ENCODE data around the gene LEUTX. TPM values are rescaled to one million over a fixed set of nuclear protein-coding genes. Genes with fewer than 3 reads are reported as not detected.

The LEUTX gene
- total RNA-seq, 1 donor from 2014 or later, result not detected

DNA sequence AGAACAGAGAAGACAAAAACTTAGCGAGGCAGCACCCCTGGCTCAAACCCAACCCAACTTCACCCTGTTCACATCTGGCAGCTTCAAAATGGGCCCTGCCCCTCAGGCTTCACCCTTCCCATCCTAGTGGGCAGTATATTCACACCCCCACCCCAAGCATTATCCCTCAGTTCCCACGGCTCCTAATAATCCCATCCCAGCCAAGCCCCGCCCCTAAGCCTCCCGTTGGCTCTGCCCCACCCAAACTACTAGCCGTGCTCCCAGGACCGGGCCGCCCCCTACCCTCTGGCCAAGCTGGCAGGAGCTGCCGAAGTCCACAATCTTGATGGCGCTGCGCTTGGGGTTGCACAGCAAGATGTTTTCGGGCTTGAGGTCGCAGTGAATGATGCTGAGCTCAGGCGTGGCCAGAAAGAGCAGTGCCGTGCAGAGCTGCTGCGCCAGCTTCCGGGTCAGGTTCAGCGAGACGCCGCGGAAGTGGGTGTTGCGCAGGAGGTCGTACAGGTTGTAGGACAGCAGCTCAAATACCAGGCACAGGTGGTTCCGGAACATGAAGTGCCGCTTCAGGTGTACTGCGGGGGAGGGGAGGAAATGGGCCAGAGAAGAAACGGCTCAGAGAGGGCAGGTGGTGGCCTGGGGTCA, 49.5 kb downstream of the LEUTX start:
- ChIA-PET POLR2A (no interaction called here), CTCF (interaction anchor here (1.2 kb wide), 1 partner anchor 16 kb away, joined by 5 read pairs; no protein-coding TSS in a partner anchor)
- ATAC-seq (ENCODE audit: low read depth), result no peak
- H3K4me3 Mint-ChIP-seq, result peak overlapping the region; percentile 13
- peaks cover 31% of the 10 kb centered on the region for H3K4me1 Mint-ChIP-seq
- H3K9me3 Mint-ChIP-seq, result no peaks in the 10 kb centered on the region
- DNase-seq, result no peak
- TF ChIP-seq, protein P1, sequence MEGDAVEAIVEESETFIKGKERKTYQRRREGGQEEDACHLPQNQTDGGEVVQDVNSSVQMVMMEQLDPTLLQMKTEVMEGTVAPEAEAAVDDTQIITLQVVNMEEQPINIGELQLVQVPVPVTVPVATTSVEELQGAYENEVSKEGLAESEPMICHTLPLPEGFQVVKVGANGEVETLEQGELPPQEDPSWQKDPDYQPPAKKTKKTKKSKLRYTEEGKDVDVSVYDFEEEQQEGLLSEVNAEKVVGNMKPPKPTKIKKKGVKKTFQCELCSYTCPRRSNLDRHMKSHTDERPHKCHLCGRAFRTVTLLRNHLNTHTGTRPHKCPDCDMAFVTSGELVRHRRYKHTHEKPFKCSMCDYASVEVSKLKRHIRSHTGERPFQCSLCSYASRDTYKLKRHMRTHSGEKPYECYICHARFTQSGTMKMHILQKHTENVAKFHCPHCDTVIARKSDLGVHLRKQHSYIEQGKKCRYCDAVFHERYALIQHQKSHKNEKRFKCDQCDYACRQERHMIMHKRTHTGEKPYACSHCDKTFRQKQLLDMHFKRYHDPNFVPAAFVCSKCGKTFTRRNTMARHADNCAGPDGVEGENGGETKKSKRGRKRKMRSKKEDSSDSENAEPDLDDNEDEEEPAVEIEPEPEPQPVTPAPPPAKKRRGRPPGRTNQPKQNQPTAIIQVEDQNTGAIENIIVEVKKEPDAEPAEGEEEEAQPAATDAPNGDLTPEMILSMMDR (IDR thresholded peaks at IDR 0.05), result no peak
- peak overlapping the region; percentile 67 for H3K27ac Mint-ChIP-seq
- H3K36me3 Mint-ChIP-seq (ENCODE audit: low read depth), result peaks cover 53% of the 10 kb centered on the region
- intact Hi-C loops (cut with micrococcal nuclease), result no loop called here
- H3K27me3 Mint-ChIP-seq, result no peaks in the 10 kb centered on the region

- intact Hi-C loops (cut with micrococcal nuclease), result no loop called here
- Mint-ChIP-seq H3K27me3 (no peaks in the 10 kb centered on the region), H3K4me1 (peaks cover 31% of the 10 kb centered on the region), H3K9me3 (no peaks in the 10 kb centered on the region), H3K27ac (peak overlapping the region; percentile 67), H3K36me3 (ENCODE audit: low read depth) (peaks cover 53% of the 10 kb centered on the region), H3K4me3 (peak overlapping the region; percentile 13)
- ChIA-PET CTCF (interaction anchor here (1.2 kb wide), 1 partner anchor 15 kb away, joined by 5 read pairs; no protein-coding TSS in a partner anchor), POLR2A (interaction anchor here (0.7 kb wide), 1 partner anchor 142 kb away, joined by 5 read pairs; the partner anchor contains the start of gene PSMC4)
- TF ChIP-seq, protein P1 (IDR thresholded peaks at IDR 0.05), result no peak
- DNase-seq (no peak), ATAC-seq (ENCODE audit: low read depth) (no peak)
Measured at GRCh38 chr19:39828654-39829032, 50.0 kb downstream of the LEUTX start.

- H3K4me3 Mint-ChIP-seq, result no peak overlapping the region
- POLR2A ChIA-PET, result no interaction called here
Measured at GRCh38 chr19:39829702-39830275, 51.1 kb downstream of the LEUTX start.

DNA sequence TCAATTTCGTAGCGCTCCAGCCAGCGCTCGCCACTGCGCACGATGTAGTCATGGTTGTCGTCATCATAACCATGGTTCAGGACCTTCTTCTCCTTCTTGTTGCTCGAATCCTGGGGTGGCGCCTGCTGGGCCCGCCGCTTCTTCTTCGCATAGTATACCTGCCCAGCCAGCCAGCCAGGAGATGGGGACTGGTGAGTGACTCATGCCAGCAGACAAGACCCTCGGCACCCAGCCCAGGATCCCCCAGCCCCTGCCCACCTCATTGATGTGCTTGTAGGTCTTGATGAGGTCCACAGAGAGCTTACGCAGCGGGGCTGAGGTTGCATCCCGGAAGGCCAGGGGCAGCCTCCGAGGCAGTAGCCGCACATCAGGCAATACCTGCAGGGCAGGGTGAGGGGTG, 51.8 kb downstream of the LEUTX start:
- TF ChIP-seq, protein P1 (IDR thresholded peaks at IDR 0.05), result no peak
- Mint-ChIP-seq H3K4me3 (no peak overlapping the region), H3K27me3 (no peaks in the 10 kb centered on the region), H3K36me3 (ENCODE audit: low read depth) (peaks cover 64% of the 10 kb centered on the region), H3K27ac (no peak overlapping the region), H3K4me1 (peaks cover 38% of the 10 kb centered on the region), H3K9me3 (no peaks in the 10 kb centered on the region)
- intact Hi-C loops (cut with micrococcal nuclease), result loop anchor here (5.0 to 10.0 kb wide), 6 partner anchors 112 to 978 kb away; partner anchors contain the start of genes EID2, PAK4 and SUPT5H
- DNase-seq, result no peak
- ATAC-seq (ENCODE audit: low read depth), result no peak
- ChIA-PET CTCF (no interaction called here), POLR2A (no interaction called here)

More at GRCh38 chr19:39829702-39830275, 51.1 kb downstream of the LEUTX start:
- TF ChIP-seq, protein P1 (IDR thresholded peaks at IDR 0.05), result no peak
- intact Hi-C loops (cut with micrococcal nuclease), result loop anchor here (5.0 to 10.0 kb wide), 6 partner anchors 113 to 977 kb away; partner anchors contain the start of genes EID2, PAK4 and SUPT5H
- Mint-ChIP-seq H3K9me3 (no peaks in the 10 kb centered on the region), H3K27ac (no peak overlapping the region), H3K36me3 (ENCODE audit: low read depth) (peaks cover 61% of the 10 kb centered on the region), H3K27me3 (no peaks in the 10 kb centered on the region), H3K4me1 (peaks cover 38% of the 10 kb centered on the region)
- no peak for ATAC-seq (ENCODE audit: low read depth)
- CTCF ChIA-PET, result no interaction called here
- DNase-seq, result no peak

DNA sequence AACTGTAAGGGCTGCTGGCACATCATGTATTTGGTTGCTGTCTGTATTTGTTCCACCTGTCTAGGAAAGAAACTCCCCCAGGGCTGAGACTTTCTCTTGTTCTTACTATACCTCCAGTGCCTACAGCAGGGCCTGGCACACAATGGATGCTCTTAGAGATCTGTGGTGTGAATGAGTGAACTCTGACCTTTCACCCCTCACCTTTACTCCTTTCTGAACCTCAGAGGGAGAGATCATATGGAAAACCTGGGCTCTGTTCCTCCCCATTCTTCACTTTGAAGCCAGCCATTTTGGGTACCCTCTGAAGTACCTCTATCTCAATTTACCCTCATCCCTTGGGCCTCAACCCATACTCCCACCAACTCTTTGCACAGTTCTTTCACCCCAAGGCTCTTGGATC, 52.2 kb downstream of the LEUTX start:
- ChIA-PET POLR2A (no interaction called here), CTCF (no interaction called here)
- no peaks in the 10 kb centered on the region for H3K27me3 Mint-ChIP-seq
- TF ChIP-seq, protein P1 (IDR thresholded peaks at IDR 0.05), result no peak
- H3K36me3 Mint-ChIP-seq (ENCODE audit: low read depth), result peaks cover 65% of the 10 kb centered on the region
- no peaks in the 10 kb centered on the region for H3K9me3 Mint-ChIP-seq
- intact Hi-C loops (cut with micrococcal nuclease), result loop anchor here (5.0 to 10.0 kb wide), 6 partner anchors 111 to 979 kb away; partner anchors contain the start of genes EID2, PAK4 and SUPT5H
- ATAC-seq (ENCODE audit: low read depth) (no peak), DNase-seq (no peak)
- H3K4me1 Mint-ChIP-seq, result peaks cover 38% of the 10 kb centered on the region
- peak overlapping the region; percentile 43 for H3K27ac Mint-ChIP-seq
- no peak overlapping the region for H3K4me3 Mint-ChIP-seq

Data from activated B cell treated with CpG ODN at 0.5 μM for 24 hours (primary cell).